H1 (cell line): ENCODE results near the gene PER2. TPM values are rescaled to one million over a fixed set of nuclear protein-coding genes. Genes with fewer than 3 reads are reported as not detected.
A peak's percentile ranks its signal among the peaks of the same experiment; 100 is the strongest.

Source experiments
- CTCF ChIA-PET: fragments of 300-600 bp; sonication (Branson Sonifier 250); formaldehyde crosslinking; loops from one replicate; lab custom pipeline; 2021; ENCODE audit not compliant: partially characterized antibody; lab: Charles Lee
- POLR2A ChIA-PET: fragments of 300-600 bp; sonication (Branson Sonifier 250); formaldehyde crosslinking; loops from one replicate; lab custom pipeline; 2021; ENCODE audit warnings: inconsistent platforms; ENCODE audit not compliant: partially characterized antibody; lab: Charles Lee
- DNase-seq, 2 experiments: peaks; one replicate each; pipeline versions ENCODE4 v3.0.0 to v3.0.0-alpha.2; 2010 to 2022; ENCODE audit warnings: low spot score in 2 of 2, low read depth in 1 of 2, mixed read lengths in 1 of 2
- FAIRE-seq: peaks from 2 replicates; lab custom pipeline; 2011; peaks lifted over from hg19 to GRCh38; lab: Jason Lieb, UNC
- H2AFZ ChIP-seq: 2 replicates; pipeline ENCODE4 v1.8.1; 2012; ENCODE audit warnings: low read length, inconsistent platforms
- H2AK5ac ChIP-seq: 2 replicates; pipeline ENCODE4 v1.6.1; 2013; ENCODE audit warnings: low read depth, low read length
- H2BK120ac ChIP-seq: replicated peaks from 2 replicates; pipeline ENCODE3; 2013; ENCODE audit warnings: low read depth, low read length, inconsistent platforms
- H2BK12ac ChIP-seq: 2 replicates; pipeline ENCODE4 v1.6.1; 2013; ENCODE audit warnings: low read depth, low read length
- H2BK15ac ChIP-seq: 2 replicates; pipeline ENCODE4 v1.6.1; 2013; ENCODE audit warnings: low read length
- H2BK20ac ChIP-seq: 2 replicates; pipeline ENCODE4 v1.6.1; 2013; ENCODE audit warnings: low read length
- H2BK5ac ChIP-seq: 2 replicates; pipeline ENCODE4 v1.6.1; 2013; ENCODE audit warnings: low read depth, low read length
- H3K14ac ChIP-seq: 2 replicates; pipeline ENCODE4 v1.6.1; 2013; ENCODE audit warnings: inconsistent platforms; ENCODE audit not compliant: insufficient read length
- H3K18ac ChIP-seq: 2 replicates; pipeline ENCODE4 v1.6.1; 2013; ENCODE audit warnings: low read length; ENCODE audit errors: extremely low read depth
- H3K23ac ChIP-seq: 2 replicates; pipeline ENCODE4 v1.6.1; 2013; ENCODE audit warnings: inconsistent platforms; ENCODE audit not compliant: insufficient read length
- H3K23me2 ChIP-seq: 2 replicates; pipeline ENCODE4 v1.6.1; 2013; ENCODE audit warnings: low read depth, low read length
- H3K27ac ChIP-seq: 2 replicates; pipeline ENCODE4 v1.6.1; 2011; ENCODE audit warnings: low read depth, low read length, inconsistent platforms
- H3K27me3 ChIP-seq, 4 experiments: replicated peaks in 1 of 4; 1 replicate in 1 of 4; 2 replicates in 3 of 4; pipeline versions ENCODE4 v1.6.1 to v1.8.1; 2011 to 2013; ENCODE audit warnings: low read length in 3 of 4, mild to moderate bottlenecking in 3 of 4, inconsistent platforms in 2 of 4, mixed read lengths in 2 of 4, moderate library complexity in 1 of 4; ENCODE audit not compliant: control insufficient read depth in 3 of 4, insufficient read depth in 3 of 4; ENCODE audit errors: extremely low read depth in 1 of 4
- H3K36me3 ChIP-seq, 4 experiments: 2 replicates each; pipeline versions ENCODE4 v1.6.1 to v1.8.1; 2011 to 2013; ENCODE audit warnings: mild to moderate bottlenecking in 4 of 4, low read length in 3 of 4, moderate library complexity in 2 of 4, control low read depth in 1 of 4, inconsistent platforms in 1 of 4; ENCODE audit not compliant: insufficient read depth in 4 of 4, control insufficient read depth in 2 of 4
- H3K4ac ChIP-seq: replicated peaks from 2 replicates; pipeline ENCODE3; 2013; ENCODE audit warnings: low read length, low read depth, mixed read lengths, inconsistent platforms; ENCODE audit not compliant: insufficient read length
- H3K4me1 ChIP-seq, 4 experiments: replicated peaks in 1 of 4; 1 replicate in 1 of 4; 2 replicates in 3 of 4; pipeline versions ENCODE4 v1.6.1 to v1.8.1; 2011 to 2013; ENCODE audit warnings: low read length in 3 of 4, inconsistent platforms in 2 of 4, mixed read lengths in 1 of 4; ENCODE audit not compliant: insufficient read depth in 4 of 4, control insufficient read depth in 3 of 4
- H3K4me2 ChIP-seq, 2 experiments: 2 replicates each; pipeline versions ENCODE4 v1.6.1 to v1.8.1; 2011 to 2013; ENCODE audit warnings: low read depth in 2 of 2, low read length in 2 of 2, control low read depth in 1 of 2, inconsistent platforms in 1 of 2, mild to moderate bottlenecking in 1 of 2; ENCODE audit not compliant: insufficient read depth in 1 of 2
- H3K4me3 ChIP-seq, 4 experiments: fragments of 200-600, 300-600 bp in 1 of 4; sonication (generic), shearing (Covaris generic), sonication (Bioruptor Twin) in 1 of 4; 2 replicates each; pipeline versions ENCODE4 v1.5.1 to v1.8.1; 2011 to 2016; ENCODE audit warnings: low read length in 4 of 4, low read depth in 3 of 4, control low read depth in 2 of 4, inconsistent platforms in 2 of 4, mild to moderate bottlenecking in 2 of 4, mixed read lengths in 1 of 4, moderate library complexity in 1 of 4; ENCODE audit not compliant: insufficient read depth in 2 of 4; ENCODE audit errors: extremely low read depth in 1 of 4
- H3K56ac ChIP-seq: replicated peaks from 2 replicates; pipeline ENCODE3; 2013; ENCODE audit warnings: low read depth, mild to moderate bottlenecking, mixed read lengths, low read length, inconsistent platforms; ENCODE audit not compliant: insufficient read length
- H3K79me1 ChIP-seq: 2 replicates; pipeline ENCODE4 v1.6.1; 2013; ENCODE audit warnings: low read depth, low read length, control low read depth
- H3K79me2 ChIP-seq, 2 experiments: 2 replicates each; pipeline versions ENCODE4 v1.6.1 to v1.8.1; 2012 to 2013; ENCODE audit warnings: low read length in 2 of 2, mild to moderate bottlenecking in 2 of 2, inconsistent platforms in 1 of 2; ENCODE audit not compliant: insufficient read depth in 2 of 2, control insufficient read depth in 1 of 2
- H3K9ac ChIP-seq, 4 experiments: replicated peaks in 1 of 4; 1 replicate in 1 of 4; 2 replicates in 3 of 4; pipeline versions ENCODE4 v1.6.1 to v1.8.1; 2011 to 2013; ENCODE audit warnings: low read depth in 3 of 4, low read length in 3 of 4, control low read depth in 2 of 4, mild to moderate bottlenecking in 2 of 4, moderate library complexity in 2 of 4, inconsistent platforms in 1 of 4; ENCODE audit errors: extremely low read depth in 1 of 4
- H3K9me3 ChIP-seq, 2 experiments: 2 replicates each; pipeline versions ENCODE4 v1.6.1 to v1.8.1; 2012 to 2013; ENCODE audit warnings: mild to moderate bottlenecking in 2 of 2, moderate library complexity in 2 of 2, control low read depth in 1 of 2, inconsistent platforms in 1 of 2, low read depth in 1 of 2, low read length in 1 of 2, mixed read lengths in 1 of 2; ENCODE audit not compliant: insufficient read depth in 2 of 2
- H4K20me1 ChIP-seq, 2 experiments: replicated peaks in 1 of 2; 2 replicates each; pipeline versions ENCODE3 to v1.8.1; 2011 to 2013; ENCODE audit warnings: inconsistent platforms in 2 of 2, low read length in 2 of 2, mild to moderate bottlenecking in 1 of 2; ENCODE audit not compliant: insufficient read depth in 2 of 2, control insufficient read depth in 1 of 2
- H4K5ac ChIP-seq: 2 replicates; pipeline ENCODE4 v1.6.1; 2013; ENCODE audit warnings: low read length, low read depth, mixed read lengths, inconsistent platforms; ENCODE audit not compliant: insufficient read length
- H4K8ac ChIP-seq: 2 replicates; pipeline ENCODE4 v1.8.0; 2013; ENCODE audit warnings: mild to moderate bottlenecking, moderate library complexity, low read length, inconsistent platforms; ENCODE audit not compliant: insufficient read depth; ENCODE audit errors: extremely low read depth
- H4K91ac ChIP-seq: replicated peaks from 2 replicates; pipeline ENCODE3; 2013; ENCODE audit warnings: low read length, mixed read lengths, inconsistent platforms; ENCODE audit not compliant: insufficient read length
- ATF2 ChIP-seq: IDR thresholded peaks from 2 replicates; pipeline ENCODE4 v1.6.1; 2012; ENCODE audit warnings: low read length, inconsistent platforms
- EP300 ChIP-seq, 2 experiments: IDR thresholded peaks; 1 replicate in 1 of 2; 2 replicates in 1 of 2; pipeline ENCODE4 v1.6.1; 2011 to 2012; ENCODE audit warnings: low read depth in 2 of 2, low read length in 2 of 2, mild to moderate bottlenecking in 2 of 2, borderline replicate concordance in 1 of 2, inconsistent platforms in 1 of 2, moderate library complexity in 1 of 2
- EZH2 ChIP-seq: fragments of 200-600 bp; sonication (generic); IDR thresholded peaks from 2 replicates; pipeline ENCODE4 v1.7.1; 2012; ENCODE audit warnings: low read depth, mild to moderate bottlenecking, moderate library complexity, low read length, inconsistent platforms; ENCODE audit not compliant: severe bottlenecking
- KDM4A ChIP-seq: IDR thresholded peaks from one replicate; pipeline ENCODE4 v1.7.1; 2012; ENCODE audit warnings: low read depth, mild to moderate bottlenecking, moderate library complexity, low read length, inconsistent platforms; ENCODE audit not compliant: severe bottlenecking
- KDM5A ChIP-seq: fragments of 200-600 bp; IDR thresholded peaks from 2 replicates; pipeline ENCODE4 v1.7.1; 2012; ENCODE audit warnings: mild to moderate bottlenecking, low read length, inconsistent platforms, mixed read lengths
- RBBP5 ChIP-seq: IDR thresholded peaks from 2 replicates; pipeline ENCODE4 v1.7.1; 2012; ENCODE audit warnings: low read depth, mild to moderate bottlenecking, inconsistent platforms, low read length, moderate library complexity, borderline replicate concordance
- RXRA ChIP-seq: IDR thresholded peaks from 2 replicates; pipeline ENCODE4 v1.6.1; 2011; ENCODE audit warnings: low read depth, mild to moderate bottlenecking, low read length, moderate library complexity; ENCODE audit not compliant: insufficient read depth
- SP1 ChIP-seq: IDR thresholded peaks from 2 replicates; pipeline ENCODE4 v1.6.1; 2011; ENCODE audit warnings: low read depth, low read length
- SP2 ChIP-seq: IDR thresholded peaks from 2 replicates; pipeline ENCODE4 v1.6.1; 2012; ENCODE audit warnings: mild to moderate bottlenecking, low read length, inconsistent platforms
- TAF1 ChIP-seq: IDR thresholded peaks from 2 replicates; pipeline ENCODE4 v1.6.1; 2011; ENCODE audit warnings: mild to moderate bottlenecking, low read depth, low read length
- TCF12 ChIP-seq: IDR thresholded peaks from 2 replicates; pipeline ENCODE4 v1.6.1; 2011; ENCODE audit warnings: low read depth, mild to moderate bottlenecking, low read length
- ZNF274 ChIP-seq: IDR thresholded peaks from 2 replicates; pipeline ENCODE4 v1.7.0; 2012; ENCODE audit warnings: low read length, borderline replicate concordance; ENCODE audit errors: extremely low read depth
- WGBS, 2 experiments: shearing (Covaris generic) in 1 of 2; methylation state at CpG; one replicate each; pipeline versions ENCODE4 v1.1.6 to v1.1.7; 2013 to 2015; ENCODE audit warnings: low lambda C conversion rate in 2 of 2, mixed read lengths in 2 of 2, inconsistent platforms in 1 of 2, low coverage in 1 of 2, missing lambda C conversion rate in 1 of 2; ENCODE audit not compliant: insufficient replicate concordance in 2 of 2, insufficient coverage in 1 of 2, insufficient read length in 1 of 2; ENCODE audit errors: extremely low coverage in 1 of 2, missing lambda C conversion rate in 1 of 2; 5-methylcytosine and 5-hydroxymethylcytosine counted together
- polyA plus RNA-seq, 7 experiments: library from polyadenylated mRNA; depleted of rRNA in 3 of 7; stranded (reverse) in 5 of 7; unstranded in 2 of 7; fragments of >200 nt in 5 of 7; fragments of 200-250 nt in 2 of 7; gene quantifications; 1 replicate in 5 of 7; 2 replicates in 1 of 7; 4 replicates in 1 of 7; pipeline versions ENCODE4 v1.2.1 to v1.2.3, GENCODE V29; 2011 to 2013; ENCODE audit warnings: missing spikeins in 2 of 7, mixed read lengths in 2 of 7
- total RNA-seq: library from RNA; stranded (reverse); fragmentation: NEBNext Ultra II Directional; extraction: Animal tissue kit (Norgen Biotek cat#: 25700); gene quantifications from 2 replicates; pipeline ENCODE4 v1.2.1, GENCODE V29; 2021

PER2 gene
- total and polyA plus RNA-seq, 2 of the 8 experiments (the other 6 are each of a cell fraction or from before 2014, with no cell fraction given), result 0.91 to 5.5 TPM

DNA sequence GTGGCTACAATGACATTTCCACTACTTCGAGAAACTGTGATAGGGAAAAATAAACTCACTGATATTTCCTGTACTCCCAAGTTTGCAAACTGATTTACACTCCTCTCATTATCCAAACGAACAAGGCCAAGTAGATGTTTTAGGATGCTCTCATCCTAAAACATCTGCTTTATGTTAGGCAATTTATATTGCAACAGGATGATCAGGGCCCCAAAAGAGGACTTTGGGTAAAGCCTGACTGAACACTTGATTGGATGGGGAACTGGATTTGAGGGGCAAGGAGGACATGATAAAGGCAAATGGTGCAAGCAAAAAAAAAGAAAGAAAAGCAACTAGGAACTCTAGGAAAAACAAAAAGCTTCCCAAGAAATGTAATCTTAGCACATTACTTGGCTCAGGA lies 46.4 kb downstream of the PER2 start:
- no peak overlapping the region for H3K23ac ChIP-seq
- no peak overlapping the region for H2BK12ac ChIP-seq
- H3K79me1 ChIP-seq, result no peaks in the 10 kb centered on the region
- H4K5ac ChIP-seq, result no peak overlapping the region
- no peak overlapping the region for H3K56ac ChIP-seq
- no peak overlapping the region for H3K14ac ChIP-seq
- peak overlapping the region in 1 of 2 experiments; percentile 94; a peak in 1 of 4 replicates for H3K4me2 ChIP-seq
- no peak overlapping the region for H2BK20ac ChIP-seq
- no peak overlapping the region for H4K91ac ChIP-seq
- POLR2A ChIA-PET, result interaction anchor here (1.6 to 3.0 kb wide), 2 partner anchors 9 to 11 kb away, joined by 4 to 21 read pairs; no protein-coding TSS in a partner anchor
- TF ChIP-seq EP300 (IDR thresholded peaks at IDR 0.05; ENCODE audit: borderline replicate concordance in 1 of 2, low read depth in 2 of 2, low read length in 2 of 2) (no peak), KDM4A (no peak), RXRA (no peak), EZH2 (no peak), ATF2 (no peak), TAF1 (no peak), TCF12 (no peak), ZNF274 (no peak), RBBP5 (no peak), KDM5A (no peak), SP1 (no peak), SP2 (no peak)
- no peak overlapping the region for H2AK5ac ChIP-seq
- H3K27ac ChIP-seq, result no peak overlapping the region
- H4K20me1 ChIP-seq, result peaks cover 0 to 8% of the 10 kb centered on the region in 2 experiments
- H3K23me2 ChIP-seq, result peaks cover 15% of the 10 kb centered on the region; the same call in 1 of the 2 replicates
- FAIRE-seq (no peak), DNase-seq (no peak)
- H3K9me3 ChIP-seq, result peaks cover 0 to 10% of the 10 kb centered on the region in 2 experiments; a peak in 2 of 4 replicates
- no peak overlapping the region for H4K8ac ChIP-seq
- 88% methylated on average over 2 of the region's 2 CpGs; no CpG with 5 or more reads in 1 of the 2 experiments for WGBS, 2 experiments
- H3K9ac ChIP-seq, result no peak overlapping the region; a peak in 1 of 7 replicates
- H2AFZ ChIP-seq, result no peak overlapping the region
- H2BK15ac ChIP-seq, result no peak overlapping the region
- no peak overlapping the region for H3K18ac ChIP-seq
- H3K4ac ChIP-seq, result no peak overlapping the region
- CTCF ChIA-PET, result interaction anchor here (1.4 to 16.7 kb wide), 2 partner anchors 20 to 36 kb away, joined by 5 to 208 read pairs; no protein-coding TSS in a partner anchor
- peak overlapping the region in 1 of 4 experiments; percentile 81; a peak in 2 of 8 replicates for H3K4me3 ChIP-seq
- H2BK120ac ChIP-seq, result no peak overlapping the region
- H3K4me1 ChIP-seq, result peaks cover 3 to 15% (median 7%) of the 10 kb centered on the region in 4 experiments
- H3K79me2 ChIP-seq, result no peaks in the 10 kb centered on the region
- H3K36me3 ChIP-seq, result peaks cover 0 to 7% (median 0%) of the 10 kb centered on the region in 4 experiments; a peak in 1 of 8 replicates
- H2BK5ac ChIP-seq, result no peak overlapping the region
- peaks cover 8 to 38% (median 29%) of the 10 kb centered on the region in 4 experiments for H3K27me3 ChIP-seq
